ENCODE measurements around the gene TMEFF1.

Gene TMEFF1

DNA sequence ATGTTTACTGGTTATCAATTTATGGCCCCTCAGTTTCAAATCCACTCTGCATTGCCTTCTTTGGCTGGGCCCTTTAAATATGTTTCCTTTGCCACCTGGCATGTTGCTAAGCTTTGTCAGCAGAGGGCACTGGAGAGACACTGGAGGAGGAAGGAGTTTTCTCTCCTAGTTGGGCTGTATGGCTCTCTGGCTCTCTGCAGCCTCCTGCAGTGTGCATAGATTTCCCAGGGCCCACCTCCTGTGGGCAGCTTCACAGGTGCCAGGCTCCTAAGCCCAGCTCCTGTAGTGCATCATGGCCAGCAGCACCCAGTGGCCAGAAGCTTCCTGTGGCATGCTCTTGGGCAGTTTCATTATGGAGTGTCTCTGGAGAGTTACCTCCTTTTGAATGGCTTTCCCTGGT, 128.3 kb downstream of the TMEFF1 start:
- TF ChIP-seq CTCF (IDR thresholded peaks at IDR 0.05; ENCODE audit: control extremely low read depth, extremely low read depth, low read depth, missing control alignments): peak; percentile 83
- POLR2A ChIA-PET: no interaction called here
- CTCF ChIA-PET: interaction anchor here (0.7 to 4.5 kb wide), 41 partner anchors 9 to 1419 kb away, joined by 3 to 70 read pairs (median 4); partner anchors contain the start of gene CAVIN4
- DNase-seq (ENCODE audit: extremely low spot score): peak; percentile 42

DNA sequence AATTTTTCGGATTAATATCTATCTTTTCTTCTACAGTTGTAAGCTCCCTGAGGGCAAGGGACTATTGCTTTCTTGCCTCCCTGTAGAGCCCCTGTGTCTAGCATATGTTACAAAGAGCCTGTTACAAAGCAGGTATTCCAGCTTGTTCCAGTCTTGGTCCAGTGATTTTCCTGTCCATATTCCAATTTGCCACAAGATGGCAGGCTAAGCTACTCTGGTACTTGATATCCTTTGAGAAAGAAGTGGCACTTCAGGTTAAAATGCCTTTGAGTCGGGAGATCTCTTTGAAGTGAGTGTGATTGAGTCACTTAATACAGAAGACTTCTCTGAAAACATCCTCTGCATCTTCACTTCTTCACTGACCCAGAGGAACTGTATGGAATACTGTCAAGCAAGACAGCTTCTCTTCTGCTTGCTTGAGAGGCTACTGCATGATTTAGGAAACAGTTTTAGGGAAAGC, 129.4 kb downstream of the TMEFF1 start:
- POLR2A ChIA-PET: no interaction called here
- DNase-seq (ENCODE audit: extremely low spot score): no peak
- TF ChIP-seq CTCF (IDR thresholded peaks at IDR 0.05; ENCODE audit: control extremely low read depth, extremely low read depth, low read depth, missing control alignments): peak; percentile 50
- CTCF ChIA-PET: interaction anchor here (0.8 to 4.5 kb wide), 34 partner anchors 11 to 1165 kb away, joined by 3 to 70 read pairs (median 4); partner anchors contain the start of gene CAVIN4

DNA sequence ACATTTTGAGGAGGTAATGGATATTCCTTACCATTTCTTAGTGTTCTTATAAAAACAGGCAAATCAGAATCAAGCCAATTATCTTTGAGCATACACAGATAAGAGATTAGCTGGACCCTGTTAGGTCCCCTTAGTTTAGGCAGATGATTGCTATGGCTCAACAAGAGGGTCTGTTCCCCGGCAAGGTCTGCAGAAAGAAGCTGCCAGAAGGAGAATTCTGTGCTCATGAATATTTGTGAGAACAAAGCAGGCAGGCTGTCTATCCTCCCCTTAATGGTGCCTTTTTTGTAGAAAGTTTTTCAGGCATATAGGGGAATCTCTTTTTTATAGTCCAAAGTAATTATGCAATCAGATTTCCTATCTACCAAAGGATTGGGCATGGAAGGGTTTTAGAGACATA, 132.5 kb downstream of the TMEFF1 start:
- TF ChIP-seq CTCF (IDR thresholded peaks at IDR 0.05; ENCODE audit: control extremely low read depth, extremely low read depth, low read depth, missing control alignments): no peak
- ChIA-PET POLR2A (no interaction called here), CTCF (interaction anchor here (1.0 kb wide), 1 partner anchor 9 kb away, joined by 3 read pairs; no protein-coding TSS in a partner anchor)
- no peak for DNase-seq (ENCODE audit: extremely low spot score)

GRCh38 chr9:100619194-100619593, 146.2 kb downstream of the TMEFF1 start:
- no peak for TF ChIP-seq CTCF (IDR thresholded peaks at IDR 0.05; ENCODE audit: control extremely low read depth, extremely low read depth, low read depth, missing control alignments)
- CTCF ChIA-PET: interaction anchor here (2.1 kb wide), 1 partner anchor 17 kb away, joined by 9 read pairs; no protein-coding TSS in a partner anchor
- POLR2A ChIA-PET: no interaction called here
- DNase-seq (ENCODE audit: extremely low spot score): no peak

DNA sequence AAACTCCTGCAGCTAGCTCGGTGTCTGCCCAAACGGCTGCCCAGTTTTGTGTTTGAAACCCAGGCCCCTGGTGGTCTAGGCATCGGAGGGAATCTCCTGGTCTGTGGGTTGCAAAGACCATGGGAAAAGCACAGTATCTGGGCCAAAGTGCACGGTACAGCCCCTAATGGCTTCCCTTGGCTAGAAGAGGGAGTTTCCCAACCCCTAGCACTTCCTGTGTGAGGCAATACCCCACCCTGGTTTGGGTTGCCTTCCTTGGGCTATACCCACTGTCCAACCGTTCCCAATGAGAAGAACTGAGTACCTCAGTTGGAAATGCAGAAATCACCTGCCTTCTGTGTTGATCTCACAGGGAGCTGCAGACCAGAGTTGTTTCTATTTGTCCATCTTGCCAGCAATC, 146.7 kb downstream of the TMEFF1 start:
- ChIA-PET CTCF (interaction anchor here (0.7 to 2.1 kb wide), 3 partner anchors 18 to 21 kb away, joined by 3 to 9 read pairs (median 3); no protein-coding TSS in a partner anchor), POLR2A (no interaction called here)
- no peak for TF ChIP-seq CTCF (IDR thresholded peaks at IDR 0.05; ENCODE audit: control extremely low read depth, extremely low read depth, low read depth, missing control alignments)
- no peak for DNase-seq (ENCODE audit: extremely low spot score)

GRCh38 chr9:100623969-100624368, 151.0 kb downstream of the TMEFF1 start:
- ChIA-PET POLR2A (no interaction called here), CTCF (no interaction called here)
- no peak for DNase-seq (ENCODE audit: extremely low spot score)
- no peak for TF ChIP-seq CTCF (IDR thresholded peaks at IDR 0.05; ENCODE audit: control extremely low read depth, extremely low read depth, low read depth, missing control alignments)
